Stomach (tissue), 4 donors: ENCODE results near the gene CERS6.

Experiments
- CTCF ChIP-seq, 7 experiments: fragments of 450-650 bp in 4 of 7; fragments of 200-600 bp in 3 of 7; sonication (generic) in 3 of 7; IDR thresholded peaks; one replicate each; pipeline ENCODE4 v1.5.1; 2016 to 2019; ENCODE audit warnings: antibody characterized with exemption in 7 of 7, control low read depth in 2 of 7, mild to moderate bottlenecking in 1 of 7
- EP300 ChIP-seq: sonication (generic); formaldehyde crosslinking; IDR thresholded peaks from one replicate; pipeline ENCODE4 v1.6.1; 2017; ENCODE audit warnings: antibody characterized with exemption
- POLR2AphosphoS5 ChIP-seq, 3 donors: sonication (generic); formaldehyde crosslinking; IDR thresholded peaks; one replicate each; pipeline ENCODE4 v1.6.1; 2016; ENCODE audit warnings: antibody characterized with exemption in 3 of 3

DNA sequence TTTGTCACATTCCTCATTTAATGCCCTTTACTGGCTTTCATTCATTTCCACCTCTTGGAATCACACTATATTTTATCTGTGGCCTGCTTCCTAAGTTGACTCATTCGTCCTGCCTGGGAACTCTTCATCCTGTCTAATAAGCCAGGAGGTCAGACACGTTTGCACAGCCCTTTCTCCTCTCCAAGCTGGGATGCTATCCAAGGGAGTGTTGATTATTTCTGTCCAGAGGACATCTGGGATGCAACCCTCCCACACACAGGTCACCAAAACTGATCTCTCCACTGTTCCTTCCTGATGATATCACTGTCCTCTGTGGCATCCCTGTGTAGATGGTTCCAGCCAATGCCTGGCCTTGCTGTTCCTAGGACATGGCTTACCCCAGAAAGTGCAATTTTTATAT lies 266.5 kb downstream of the CERS6 start:
- TF ChIP-seq POLR2AphosphoS5 (IDR thresholded peaks at IDR 0.05): peak in 1 of 3 donors; percentile 26
- no peak for TF ChIP-seq EP300
- no peak for TF ChIP-seq CTCF (IDR thresholded peaks at IDR 0.05)
